Vagina (tissue), 2 donors: ENCODE measurements around the gene MAP3K13. TPM values are rescaled to one million over a fixed set of nuclear protein-coding genes. Genes with fewer than 3 reads are reported as not detected.

ENCODE experiments used
- DNase-seq, 2 donors: peaks; one replicate each; pipeline ENCODE4 v3.0.0-alpha.2; 2017; ENCODE audit errors: extremely low spot score in 2 of 2
- H3K27ac ChIP-seq: fragments of 200-600 bp; sonication (generic); one replicate; pipeline ENCODE4 v1.5.1; 2019
- H3K27me3 ChIP-seq: fragments of 200-600 bp; sonication (generic); one replicate; pipeline ENCODE4 v1.5.1; 2019
- H3K36me3 ChIP-seq, 2 donors: fragments of 200-600 bp; sonication (generic); one replicate each; pipeline ENCODE4 v1.5.1; 2017 to 2019
- H3K4me1 ChIP-seq: fragments of 200-600 bp; sonication (generic); one replicate; pipeline ENCODE4 v1.5.1; 2019
- H3K4me3 ChIP-seq, 2 donors: fragments of 200-600 bp; sonication (generic); 1 replicate in 1 of 2; 2 replicates in 1 of 2; pipeline ENCODE4 v1.5.1; 2016 to 2019
- H3K9me3 ChIP-seq: fragments of 200-600 bp; sonication (generic); one replicate; pipeline ENCODE4 v1.5.1; 2019
- CTCF ChIP-seq, 3 experiments: fragments of 450-650 bp in 2 of 3; fragments of 200-600 bp in 1 of 3; sonication (generic) in 1 of 3; IDR thresholded peaks; one replicate each; pipeline ENCODE4 v1.5.1; 2017 to 2019; ENCODE audit warnings: antibody characterized with exemption in 3 of 3, mild to moderate bottlenecking in 2 of 3, moderate library complexity in 2 of 3
- POLR2A ChIP-seq, 2 donors: fragments of 450-650 bp; IDR thresholded peaks; one replicate each; pipeline ENCODE4 v1.6.1; 2017; ENCODE audit warnings: antibody characterized with exemption in 2 of 2, mild to moderate bottlenecking in 2 of 2, moderate library complexity in 2 of 2
- POLR2AphosphoS5 ChIP-seq, 2 donors: sonication (generic); formaldehyde crosslinking; IDR thresholded peaks; one replicate each; pipeline ENCODE4 v1.9.0; 2017; ENCODE audit warnings: antibody characterized with exemption in 2 of 2, mild to moderate bottlenecking in 2 of 2, low read depth in 1 of 2; ENCODE audit not compliant: insufficient read depth in 1 of 2
- intact Hi-C: fragments of 100-400 bp; cut with DNase I; formaldehyde crosslinking; loops from one replicate; pipeline ENCODE4 v1.15.1; 2023
- total RNA-seq: library from RNA; depleted of rRNA; stranded (reverse); fragments of >200 nt; gene quantifications from one replicate; pipeline ENCODE4 v1.2.3, GENCODE V29; 2016

The MAP3K13 gene
- total RNA-seq, 1 donor from 2014 or later: 8.3 TPM

GRCh38 chr3:185353823-185354614 lies 8.9 kb upstream of the MAP3K13 start:
- Histone ChIP-seq H3K9me3 (no peaks in the 10 kb centered on the region), H3K4me3 (no peak overlapping the region), H3K27me3 (no peaks in the 10 kb centered on the region), H3K27ac (no peak overlapping the region), H3K36me3 (no peaks in the 10 kb centered on the region), H3K4me1 (no peaks in the 10 kb centered on the region)
- TF ChIP-seq CTCF (IDR thresholded peaks at IDR 0.05): peak in 1 of 3 experiments; percentile 33
- no peak for TF ChIP-seq POLR2AphosphoS5 (IDR thresholded peaks at IDR 0.05; ENCODE audit: insufficient read depth in 1 of 2, low read depth in 1 of 2)
- intact Hi-C loops: no loop called here
- no peak for DNase-seq

- TF ChIP-seq CTCF (IDR thresholded peaks at IDR 0.05) (no peak), POLR2A (IDR thresholded peaks at IDR 0.05) (no peak), POLR2AphosphoS5 (IDR thresholded peaks at IDR 0.05; ENCODE audit: insufficient read depth in 1 of 2, low read depth in 1 of 2) (no peak)
- intact Hi-C loops: no loop called here
- Histone ChIP-seq H3K9me3 (no peaks in the 10 kb centered on the region), H3K4me3 (no peak overlapping the region), H3K4me1 (no peaks in the 10 kb centered on the region), H3K27me3 (no peaks in the 10 kb centered on the region), H3K27ac (no peak overlapping the region), H3K36me3 (no peaks in the 10 kb centered on the region)
- no peak for DNase-seq
Measured at GRCh38 chr3:185356499-185356898, 6.4 kb upstream of the MAP3K13 start.

DNA sequence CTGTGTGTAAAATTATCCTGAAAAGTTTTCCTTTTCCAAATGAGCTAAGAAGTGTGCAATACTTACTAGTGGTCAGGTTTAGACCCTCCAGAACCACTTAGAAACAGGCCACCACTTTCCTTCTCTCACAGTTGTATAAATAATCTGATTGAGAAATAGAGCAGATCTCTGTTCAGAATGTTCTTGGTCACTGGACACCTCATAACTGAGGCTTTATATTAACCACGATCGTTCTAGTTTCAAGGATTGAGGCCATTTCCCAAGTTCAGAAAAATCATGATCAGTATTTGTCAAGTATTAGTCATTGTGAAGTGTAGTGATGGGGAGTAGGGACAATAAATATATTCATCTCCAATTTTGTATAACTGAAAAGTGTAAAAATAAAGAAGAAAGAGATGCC lies 1.0 kb upstream of the MAP3K13 start:
- no peak overlapping the region for H3K27ac ChIP-seq
- no peaks in the 10 kb centered on the region for H3K36me3 ChIP-seq
- TF ChIP-seq POLR2A (IDR thresholded peaks at IDR 0.05) (no peak), CTCF (IDR thresholded peaks at IDR 0.05) (no peak), POLR2AphosphoS5 (IDR thresholded peaks at IDR 0.05; ENCODE audit: insufficient read depth in 1 of 2, low read depth in 1 of 2) (no peak)
- intact Hi-C loops: no loop called here
- no peaks in the 10 kb centered on the region for H3K9me3 ChIP-seq
- no peak for DNase-seq
- H3K27me3 ChIP-seq: no peaks in the 10 kb centered on the region
- no peak overlapping the region for H3K4me3 ChIP-seq
- peaks cover 20% of the 10 kb centered on the region for H3K4me1 ChIP-seq

- H3K9me3 ChIP-seq: no peaks in the 10 kb centered on the region
- H3K4me1 ChIP-seq: peaks cover 20% of the 10 kb centered on the region
- intact Hi-C loops: no loop called here
- H3K4me3 ChIP-seq: peak overlapping the region; percentile 43 to 60
- no peaks in the 10 kb centered on the region for H3K36me3 ChIP-seq
- TF ChIP-seq POLR2AphosphoS5 (IDR thresholded peaks at IDR 0.05; ENCODE audit: insufficient read depth in 1 of 2, low read depth in 1 of 2): no peak
- no peak for TF ChIP-seq CTCF (IDR thresholded peaks at IDR 0.05)
- no peak for TF ChIP-seq POLR2A (IDR thresholded peaks at IDR 0.05)
- peak overlapping the region; percentile 83 for H3K27ac ChIP-seq
- no peaks in the 10 kb centered on the region for H3K27me3 ChIP-seq
- DNase-seq: no peak
Measured at GRCh38 chr3:185363662-185364203, 797 bp downstream of the MAP3K13 start.
